Left ventricle myocardium inferior (tissue), 1 donor: ENCODE results near the gene TMEM132E. TPM values are rescaled to one million over a fixed set of nuclear protein-coding genes. Genes with fewer than 3 reads are reported as not detected.

ENCODE experiments used
- DNase-seq: peaks from one replicate; pipeline ENCODE4 v3.0.0-alpha.2; 2020
- H3K27ac ChIP-seq: fragments of 200-600 bp; replicated peaks from 2 replicates; pipeline ENCODE4 v1.8.0; 2021
- H3K27me3 ChIP-seq: fragments of 200-600 bp; 2 replicates; pipeline ENCODE4 v1.8.0; 2021; ENCODE audit warnings: low read depth
- H3K36me3 ChIP-seq: fragments of 200-600 bp; 2 replicates; pipeline ENCODE4 v1.8.0; 2021
- H3K4me1 ChIP-seq: fragments of 200-600 bp; 2 replicates; pipeline ENCODE4 v1.8.0; 2021
- H3K4me3 ChIP-seq: fragments of 200-600 bp; 2 replicates; pipeline ENCODE4 v1.8.0; 2021; ENCODE audit warnings: mild to moderate bottlenecking, moderate library complexity
- H3K9me3 ChIP-seq: fragments of 200-600 bp; replicated peaks from 2 replicates; pipeline ENCODE4 v1.8.0; 2021
- CTCF ChIP-seq: fragments of 200-600 bp; IDR thresholded peaks from 2 replicates; pipeline ENCODE4 v1.8.0; 2021; ENCODE audit warnings: antibody characterized with exemption, mild to moderate bottlenecking, borderline replicate concordance
- intact Hi-C: fragments of 100-400 bp; cut with micrococcal nuclease; formaldehyde crosslinking; loops from one replicate; pipeline ENCODE4 v1.11.0; 2022
- total RNA-seq: library from RNA; stranded (reverse); fragmentation: NEBNext Ultra II Directional; extraction: Animal tissue kit (Norgen Biotek cat#: 25700); gene quantifications from one replicate; pipeline ENCODE4 v1.2.1, GENCODE V29; 2021
- donor health status: DM: no; HTN: yes; CAD: no; lungs with severe emphysema.

The TMEM132E gene
- total RNA-seq, 1 donor from 2014 or later, result 0.05 TPM

GRCh38 chr17:34539881-34540280 lies 39.5 kb upstream of the TMEM132E start:
- no peaks in the 10 kb centered on the region for H3K36me3 ChIP-seq
- H3K4me1 ChIP-seq, result no peaks in the 10 kb centered on the region
- H3K9me3 ChIP-seq, result no peaks in the 10 kb centered on the region
- intact Hi-C loops, result no loop called here
- H3K27me3 ChIP-seq, result peaks cover 97% of the 10 kb centered on the region
- no peak for DNase-seq
- TF ChIP-seq CTCF, result no peak
- no peak overlapping the region for H3K27ac ChIP-seq
- H3K4me3 ChIP-seq, result no peak overlapping the region

DNA sequence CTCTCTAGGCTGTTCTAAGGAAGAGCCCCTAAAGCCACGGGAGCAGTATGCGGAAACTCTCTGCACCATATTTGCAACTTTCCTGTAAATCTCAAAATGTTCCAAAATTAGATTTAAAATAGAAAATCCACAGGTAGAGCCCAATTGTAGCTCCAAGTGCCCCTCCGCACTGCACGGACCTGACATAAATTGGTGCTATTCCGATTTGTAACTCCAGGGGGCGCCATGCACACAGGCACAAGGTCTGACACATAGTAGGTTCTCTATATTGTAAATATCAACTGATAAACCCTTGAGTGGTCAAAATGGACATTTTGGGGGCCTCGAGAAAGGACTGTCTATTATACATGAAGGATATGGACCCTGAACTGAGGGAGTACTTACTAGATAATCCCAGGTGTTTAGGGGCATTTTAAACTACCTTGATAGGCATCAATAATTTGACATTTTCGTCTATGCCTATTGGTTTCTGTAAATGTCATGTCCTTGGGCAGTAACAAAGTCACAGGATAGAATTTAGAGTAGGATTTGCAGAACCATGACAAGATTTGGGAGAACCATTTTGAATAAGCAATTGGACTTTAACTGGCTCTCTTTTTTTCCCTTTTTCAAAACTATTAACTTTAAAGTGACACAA lies 36.6 kb upstream of the TMEM132E start:
- Histone ChIP-seq H3K9me3 (no peaks in the 10 kb centered on the region), H3K4me3 (no peak overlapping the region), H3K4me1 (no peaks in the 10 kb centered on the region), H3K27me3 (peaks cover 88% of the 10 kb centered on the region), H3K27ac (no peak overlapping the region), H3K36me3 (no peaks in the 10 kb centered on the region)
- intact Hi-C loops, result no loop called here
- no peak for DNase-seq
- TF ChIP-seq CTCF, result peak; percentile 80

GRCh38 chr17:34547453-34548063 lies 31.8 kb upstream of the TMEM132E start:
- Histone ChIP-seq H3K27me3 (peaks cover 89% of the 10 kb centered on the region), H3K36me3 (no peaks in the 10 kb centered on the region), H3K4me3 (no peak overlapping the region), H3K9me3 (no peaks in the 10 kb centered on the region), H3K27ac (no peak overlapping the region), H3K4me1 (no peaks in the 10 kb centered on the region)
- intact Hi-C loops, result no loop called here
- DNase-seq, result no peak
- no peak for TF ChIP-seq CTCF

GRCh38 chr17:34549966-34550365 lies 29.4 kb upstream of the TMEM132E start:
- intact Hi-C loops, result no loop called here
- no peak for DNase-seq
- peaks cover 90% of the 10 kb centered on the region for H3K27me3 ChIP-seq
- no peak overlapping the region for H3K4me3 ChIP-seq
- H3K36me3 ChIP-seq, result no peaks in the 10 kb centered on the region
- TF ChIP-seq CTCF, result no peak
- no peaks in the 10 kb centered on the region for H3K9me3 ChIP-seq
- no peaks in the 10 kb centered on the region for H3K4me1 ChIP-seq
- H3K27ac ChIP-seq, result no peak overlapping the region

DNA sequence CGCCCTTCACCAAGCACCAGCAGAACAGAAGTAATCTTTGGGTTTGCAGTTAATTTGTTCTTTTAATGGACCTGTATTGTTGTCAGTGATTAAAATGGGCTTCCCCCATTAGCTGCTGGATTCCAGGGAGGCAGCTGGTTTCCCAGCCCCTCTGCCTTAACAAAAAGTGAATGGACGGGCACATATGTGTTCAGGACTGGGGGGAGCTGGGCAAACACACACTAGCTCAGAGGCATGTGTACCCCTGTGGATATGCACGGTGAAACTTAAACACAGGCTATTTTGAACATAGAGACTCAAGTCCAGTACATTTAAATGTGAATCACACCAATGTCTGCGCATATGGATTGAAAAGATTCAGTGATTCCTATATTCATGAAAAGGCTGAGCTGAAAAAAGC lies 25.5 kb upstream of the TMEM132E start:
- no peak for DNase-seq
- Histone ChIP-seq H3K27me3 (peaks cover 82% of the 10 kb centered on the region), H3K4me1 (no peaks in the 10 kb centered on the region), H3K36me3 (no peaks in the 10 kb centered on the region), H3K4me3 (no peak overlapping the region), H3K27ac (no peak overlapping the region), H3K9me3 (no peaks in the 10 kb centered on the region)
- no peak for TF ChIP-seq CTCF
- intact Hi-C loops, result no loop called here
